Neural progenitor cell (in vitro differentiated cells): Measurements from ENCODE around the gene FBXW11. TPM values are rescaled to one million over a fixed set of nuclear protein-coding genes. Genes with fewer than 3 reads are reported as not detected.

Experiments used
- DNase-seq: peaks from one replicate; pipeline ENCODE4 v3.0.0-alpha.2; 2016; ENCODE audit warnings: low spot score
- H2AFZ ChIP-seq: fragments of 200-600 bp; sonication (generic); replicated peaks from 2 replicates; pipeline ENCODE4 v1.6.1; 2016; ENCODE audit warnings: antibody characterized with exemption
- H3F3A ChIP-seq: fragments of 200-600 bp; sonication (generic); 2 replicates; pipeline ENCODE4 v1.6.1; 2016; ENCODE audit warnings: antibody characterized with exemption, low read depth
- H3K27ac ChIP-seq: fragments of 200-600 bp; sonication (generic); 2 replicates; pipeline ENCODE4 v1.5.1; 2016; ENCODE audit warnings: mild to moderate bottlenecking
- H3K27me3 ChIP-seq: fragments of 200-600 bp; sonication (generic); 2 replicates; pipeline ENCODE4 v1.6.1; 2016; ENCODE audit warnings: mild to moderate bottlenecking, moderate library complexity
- H3K36me3 ChIP-seq: fragments of 200-600 bp; sonication (generic); 2 replicates; pipeline ENCODE4 v1.5.1; 2016
- H3K4me1 ChIP-seq: fragments of 200-600 bp; sonication (generic); 2 replicates; pipeline ENCODE4 v1.6.1; 2016; ENCODE audit warnings: mixed run types
- H3K4me2 ChIP-seq: fragments of 200-600 bp; sonication (generic); 2 replicates; pipeline ENCODE4 v1.6.1; 2016
- H3K4me3 ChIP-seq: fragments of 200-600 bp; sonication (generic); 2 replicates; pipeline ENCODE4 v1.5.1; 2016
- H3K79me2 ChIP-seq: fragments of 200-600 bp; sonication (generic); 2 replicates; pipeline ENCODE4 v1.6.1; 2016; ENCODE audit warnings: low read depth
- H3K9ac ChIP-seq: fragments of 200-600 bp; sonication (generic); 2 replicates; pipeline ENCODE4 v1.6.1; 2016
- H3K9me3 ChIP-seq: fragments of 200-600 bp; sonication (generic); 2 replicates; pipeline ENCODE4 v1.5.1; 2016; ENCODE audit warnings: low read depth
- H4K20me1 ChIP-seq: fragments of 200-600 bp; sonication (generic); 2 replicates; pipeline ENCODE4 v1.6.1; 2016; ENCODE audit warnings: low read depth
- H3K27ac Mint-ChIP-seq: 3 replicates; pipeline ENCODE4 v1.8.0; 2021; ENCODE audit warnings: mixed read lengths
- H3K27me3 Mint-ChIP-seq: 2 replicates; pipeline ENCODE4 v1.8.0; 2022; ENCODE audit warnings: low read depth, mild to moderate bottlenecking, inconsistent platforms, moderate library complexity, mixed read lengths; ENCODE audit not compliant: insufficient read depth
- H3K36me3 Mint-ChIP-seq: 3 replicates; pipeline ENCODE4 v1.8.0; 2021; ENCODE audit warnings: mixed read lengths
- H3K4me1 Mint-ChIP-seq: 3 replicates; pipeline ENCODE4 v1.8.0; 2021; ENCODE audit warnings: mixed read lengths
- H3K4me3 Mint-ChIP-seq: 3 replicates; pipeline ENCODE4 v1.8.0; 2021; ENCODE audit warnings: mild to moderate bottlenecking, moderate library complexity, mixed read lengths
- H3K9me3 Mint-ChIP-seq: 3 replicates; pipeline ENCODE4 v1.8.0; 2020; ENCODE audit warnings: mixed read lengths
- EZH2 ChIP-seq: fragments of 200-600 bp; sonication (generic); IDR thresholded peaks from 2 replicates; pipeline ENCODE4 v1.6.1; 2017; ENCODE audit warnings: antibody characterized with exemption, mild to moderate bottlenecking, moderate library complexity
- EZH2phosphoT487 ChIP-seq: fragments of 200-600 bp; sonication (generic); IDR thresholded peaks from 2 replicates; pipeline ENCODE4 v1.6.1; 2017; ENCODE audit warnings: antibody characterized with exemption
- total RNA-seq: library from RNA; depleted of rRNA; stranded (reverse); fragments of >200 nt; gene quantifications from 2 replicates; pipeline ENCODE4 v1.2.3, GENCODE V29; 2015; ENCODE audit warnings: low replicate concordance
- TF ChIP-seq, protein P1 (sequence below): fragments of 200-600 bp; sonication (generic); IDR thresholded peaks from 2 replicates; pipeline ENCODE4 v1.5.1; 2017; ENCODE audit warnings: antibody characterized with exemption, mild to moderate bottlenecking

The FBXW11 gene
- total RNA-seq, 1 donor from 2014 or later: 79.1 TPM

DNA sequence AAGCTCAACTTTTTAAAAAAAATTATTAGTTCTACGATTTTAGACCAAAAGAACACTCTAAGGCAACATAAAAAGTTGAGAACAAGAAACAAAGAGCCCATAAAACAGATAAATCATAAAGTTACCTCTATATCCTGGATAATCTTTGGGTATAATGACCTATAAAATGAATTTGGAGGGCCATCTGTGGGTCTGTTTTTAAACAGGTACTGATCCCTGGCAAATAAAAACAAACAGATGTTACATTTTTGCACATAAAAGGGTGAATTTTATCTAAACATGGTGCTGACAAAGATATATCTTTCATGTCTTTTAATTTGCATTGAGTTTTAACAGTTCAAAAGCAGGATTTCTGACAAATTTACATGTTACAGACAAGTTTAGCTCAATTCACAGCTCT lies 107.6 kb downstream of the FBXW11 start:
- Mint-ChIP-seq H3K4me1 (no peaks in the 10 kb centered on the region), H3K9me3 (no peaks in the 10 kb centered on the region), H3K27ac (no peak overlapping the region), H3K4me3 (no peak overlapping the region), H3K36me3 (peaks cover 8% of the 10 kb centered on the region), H3K27me3 (no peaks in the 10 kb centered on the region)
- peaks cover 3% of the 10 kb centered on the region for H3K4me1 ChIP-seq
- H3K79me2 ChIP-seq: peaks cover 44% of the 10 kb centered on the region
- H3K36me3 ChIP-seq: no peaks in the 10 kb centered on the region
- no peak overlapping the region for H2AFZ ChIP-seq
- no peak overlapping the region for H3K4me2 ChIP-seq
- no peak overlapping the region for H3K27ac ChIP-seq
- peaks cover 4% of the 10 kb centered on the region for H3F3A ChIP-seq
- TF ChIP-seq EZH2phosphoT487 (no peak), EZH2 (no peak)
- TF ChIP-seq, protein P1, sequence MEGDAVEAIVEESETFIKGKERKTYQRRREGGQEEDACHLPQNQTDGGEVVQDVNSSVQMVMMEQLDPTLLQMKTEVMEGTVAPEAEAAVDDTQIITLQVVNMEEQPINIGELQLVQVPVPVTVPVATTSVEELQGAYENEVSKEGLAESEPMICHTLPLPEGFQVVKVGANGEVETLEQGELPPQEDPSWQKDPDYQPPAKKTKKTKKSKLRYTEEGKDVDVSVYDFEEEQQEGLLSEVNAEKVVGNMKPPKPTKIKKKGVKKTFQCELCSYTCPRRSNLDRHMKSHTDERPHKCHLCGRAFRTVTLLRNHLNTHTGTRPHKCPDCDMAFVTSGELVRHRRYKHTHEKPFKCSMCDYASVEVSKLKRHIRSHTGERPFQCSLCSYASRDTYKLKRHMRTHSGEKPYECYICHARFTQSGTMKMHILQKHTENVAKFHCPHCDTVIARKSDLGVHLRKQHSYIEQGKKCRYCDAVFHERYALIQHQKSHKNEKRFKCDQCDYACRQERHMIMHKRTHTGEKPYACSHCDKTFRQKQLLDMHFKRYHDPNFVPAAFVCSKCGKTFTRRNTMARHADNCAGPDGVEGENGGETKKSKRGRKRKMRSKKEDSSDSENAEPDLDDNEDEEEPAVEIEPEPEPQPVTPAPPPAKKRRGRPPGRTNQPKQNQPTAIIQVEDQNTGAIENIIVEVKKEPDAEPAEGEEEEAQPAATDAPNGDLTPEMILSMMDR: no peak
- no peak overlapping the region for H3K9ac ChIP-seq
- no peaks in the 10 kb centered on the region for H3K9me3 ChIP-seq
- H3K4me3 ChIP-seq: no peak overlapping the region
- H4K20me1 ChIP-seq: peaks cover 64% of the 10 kb centered on the region
- no peak for DNase-seq
- no peaks in the 10 kb centered on the region for H3K27me3 ChIP-seq

DNA sequence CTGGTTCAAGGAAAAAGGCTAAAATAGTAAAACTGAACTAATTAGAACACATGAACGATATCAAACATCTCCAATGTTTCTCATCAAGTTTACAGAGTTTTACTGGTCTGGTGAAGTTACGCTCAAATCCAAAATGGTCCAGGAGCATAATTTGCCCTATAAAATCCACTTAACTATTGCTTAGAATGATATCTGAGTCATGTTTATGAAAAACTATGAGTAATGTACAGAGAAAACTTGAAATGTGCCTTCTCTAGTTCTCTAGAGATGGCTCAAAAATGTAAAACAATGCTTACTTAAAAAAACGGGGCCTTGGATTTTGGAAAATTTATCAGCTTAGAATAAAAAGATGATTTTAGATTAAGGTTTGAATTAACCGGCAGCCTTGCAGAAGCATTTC lies 108.1 kb downstream of the FBXW11 start:
- Mint-ChIP-seq H3K9me3 (no peaks in the 10 kb centered on the region), H3K36me3 (peaks cover 8% of the 10 kb centered on the region), H3K4me3 (no peak overlapping the region), H3K27me3 (no peaks in the 10 kb centered on the region), H3K27ac (no peak overlapping the region), H3K4me1 (no peaks in the 10 kb centered on the region)
- Histone ChIP-seq H2AFZ (no peak overlapping the region), H3K4me3 (no peak overlapping the region), H3K9me3 (no peaks in the 10 kb centered on the region), H3K27me3 (no peaks in the 10 kb centered on the region), H3K79me2 (peaks cover 39% of the 10 kb centered on the region), H4K20me1 (peaks cover 63% of the 10 kb centered on the region), H3K36me3 (no peaks in the 10 kb centered on the region), H3K9ac (no peak overlapping the region), H3K4me2 (no peak overlapping the region), H3K4me1 (peaks cover 3% of the 10 kb centered on the region), H3K27ac (no peak overlapping the region), H3F3A (peaks cover 4% of the 10 kb centered on the region)
- no peak for TF ChIP-seq EZH2
- TF ChIP-seq, protein P1: no peak
- no peak for TF ChIP-seq EZH2phosphoT487
- no peak for DNase-seq

DNA sequence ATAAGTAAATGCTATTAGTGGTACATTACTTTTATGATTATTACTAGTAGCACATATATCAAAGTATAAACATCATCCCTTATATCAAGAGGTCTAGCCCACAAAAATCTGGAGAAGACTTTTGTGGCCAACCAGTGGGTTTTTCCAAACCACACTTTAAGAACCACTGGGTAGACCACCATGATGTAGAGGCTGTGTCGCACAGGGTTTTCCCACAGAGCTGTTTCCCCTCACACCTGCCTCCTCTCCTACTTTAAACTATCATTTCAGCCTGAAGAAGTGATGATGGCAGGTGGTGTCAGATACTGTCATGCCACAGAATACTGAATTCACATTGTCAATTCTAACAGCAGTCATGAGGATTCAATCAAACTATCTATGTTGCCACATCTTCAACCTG lies 109.2 kb downstream of the FBXW11 start:
- no peaks in the 10 kb centered on the region for H3K9me3 ChIP-seq
- no peak overlapping the region for H3K27ac ChIP-seq
- H3K4me1 ChIP-seq: peaks cover 3% of the 10 kb centered on the region
- no peak overlapping the region for H3K9ac ChIP-seq
- H3K4me3 ChIP-seq: no peak overlapping the region
- no peaks in the 10 kb centered on the region for H3K27me3 Mint-ChIP-seq
- no peak overlapping the region for H2AFZ ChIP-seq
- H3K4me2 ChIP-seq: no peak overlapping the region
- H3K4me1 Mint-ChIP-seq: no peaks in the 10 kb centered on the region
- TF ChIP-seq EZH2 (no peak), EZH2phosphoT487 (no peak)
- TF ChIP-seq, protein P1: no peak
- H3K27ac Mint-ChIP-seq: no peak overlapping the region
- no peaks in the 10 kb centered on the region for H3K27me3 ChIP-seq
- peaks cover 52% of the 10 kb centered on the region for H4K20me1 ChIP-seq
- H3K36me3 Mint-ChIP-seq: peaks cover 8% of the 10 kb centered on the region
- no peak for DNase-seq
- no peaks in the 10 kb centered on the region for H3K9me3 Mint-ChIP-seq
- peaks cover 4% of the 10 kb centered on the region for H3F3A ChIP-seq
- peaks cover 28% of the 10 kb centered on the region for H3K79me2 ChIP-seq
- no peaks in the 10 kb centered on the region for H3K36me3 ChIP-seq
- no peak overlapping the region for H3K4me3 Mint-ChIP-seq
